ENCODE data around the gene HMGXB4. TPM values are rescaled to one million over a fixed set of nuclear protein-coding genes. Genes with fewer than 3 reads are reported as not detected.

HMGXB4 gene
- total and polyA plus RNA-seq, 2 of the 4 experiments (the other 2 are of a cell fraction), result 11.8 to 18.5 TPM

DNA sequence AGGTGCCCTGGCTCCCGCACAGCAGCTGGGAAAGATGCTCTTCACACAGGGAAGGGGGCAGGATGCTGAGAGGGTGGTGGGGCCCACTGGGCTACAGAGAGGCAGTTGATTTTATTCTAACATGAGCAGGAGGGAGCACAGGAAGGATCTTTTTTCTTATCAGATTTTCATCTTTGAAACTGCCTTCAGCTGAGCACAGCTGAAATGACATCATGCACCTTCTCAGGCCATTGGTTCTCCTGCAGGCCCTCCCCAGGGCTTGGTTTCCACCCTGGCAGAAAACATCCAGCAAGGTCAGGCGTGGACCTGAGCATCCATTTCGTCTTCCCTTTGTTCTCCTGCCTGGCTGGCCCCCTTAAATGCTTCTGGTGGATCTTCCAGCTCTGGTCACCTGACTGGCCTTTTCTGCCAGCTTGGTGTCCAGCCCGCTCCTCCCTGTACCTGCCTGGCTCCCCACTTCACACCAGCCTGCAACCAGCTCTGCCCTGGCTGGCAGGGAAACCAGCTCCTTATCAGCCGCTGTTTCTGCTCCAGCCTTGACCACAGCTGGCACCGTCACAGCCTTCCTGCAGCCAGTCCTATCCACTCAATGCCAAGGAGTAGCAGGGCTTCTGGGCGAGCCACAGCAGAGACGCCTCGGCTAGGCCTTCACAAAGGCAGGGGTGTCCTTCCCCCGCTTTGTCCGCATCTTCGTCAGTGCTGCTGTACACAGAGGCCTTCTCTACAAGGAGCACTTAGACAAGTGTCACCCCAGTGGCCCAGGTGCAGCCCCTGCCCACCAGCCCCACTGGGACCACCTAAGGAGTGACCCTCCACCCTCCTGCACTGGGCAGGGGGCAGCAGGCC lies 78.9 kb downstream of the HMGXB4 start:
- no peaks in the 10 kb centered on the region for H3K9me3 ChIP-seq (ENCODE audit: control insufficient read depth, insufficient read depth, low read length)
- H3K56ac ChIP-seq (ENCODE audit: extremely low read depth, insufficient read depth, low read length), result no peak overlapping the region
- no peak overlapping the region for H2AFZ ChIP-seq (replicated peaks; ENCODE audit: low read length, poor library complexity)
- H2BK120ac ChIP-seq (ENCODE audit: low read depth, low read length), result no peak overlapping the region
- H3K4me1 ChIP-seq (ENCODE audit: control insufficient read depth, insufficient read depth, low read length), result no peaks in the 10 kb centered on the region
- H3K4me3 ChIP-seq (ENCODE audit: insufficient read depth, low read depth, low read length), result no peak overlapping the region
- no peaks in the 10 kb centered on the region for H4K20me1 ChIP-seq (ENCODE audit: insufficient read depth, low read length)
- no peaks in the 10 kb centered on the region for H3K79me1 ChIP-seq (ENCODE audit: low read depth in 1 of 2, low read length in 2 of 2)
- H2BK20ac ChIP-seq (ENCODE audit: low read depth, low read length), result no peak overlapping the region
- no peak overlapping the region for H3K14ac ChIP-seq (replicated peaks; ENCODE audit: low read depth, low read length)
- no peak overlapping the region for H3K18ac ChIP-seq (ENCODE audit: low read depth, low read length)
- BruUV-seq (replicated peaks), result no TSS peak
- no peaks in the 10 kb centered on the region for H3K27me3 ChIP-seq (ENCODE audit: control insufficient read depth, insufficient read depth, low read length)
- DNase-seq (no peak), ATAC-seq (ENCODE audit: low read depth) (no peak)
- intact Hi-C loops (cut with micrococcal nuclease), result no loop called here
- H4K5ac ChIP-seq (ENCODE audit: low read depth, low read length), result no peak overlapping the region
- in situ Hi-C loops (cut with MboI; ENCODE audit: low sequenced_read_pairs), result no loop called here
- CTCF ChIA-PET, result no interaction called here
- H3K36me3 ChIP-seq (ENCODE audit: control insufficient read depth, insufficient read depth, low read length), result peaks cover 78% of the 10 kb centered on the region
- no peak overlapping the region for H4K91ac ChIP-seq (ENCODE audit: insufficient read depth, low read depth, low read length)
- POLR2A ChIA-PET (ENCODE audit: unreplicated experiment), result interaction anchor here (0.9 kb wide), 1 partner anchor 15 kb away, joined by 3 read pairs; no protein-coding TSS in a partner anchor
- dilution Hi-C loops (cut with HindIII; ENCODE audit: low sequenced_read_pairs, unreplicated experiment), result no loop called here
- no peak overlapping the region for H2AK5ac ChIP-seq (ENCODE audit: low read depth, low read length)
- WGBS, 2 experiments (ENCODE audit: extremely low coverage in 2 of 2, insufficient read length in 1 of 2), result 77% methylated on average over 4 of the region's 12 CpGs; no CpG with 5 or more reads in 1 of the 2 experiments
- no peak overlapping the region for H4K8ac ChIP-seq (ENCODE audit: low read depth in 2 of 2, low read length in 2 of 2)
- no peak overlapping the region for H2AK9ac ChIP-seq (replicated peaks; ENCODE audit: low read depth, low read length, poor library complexity)
- H2BK15ac ChIP-seq (ENCODE audit: low read depth, low read length), result no peak overlapping the region
- no peak overlapping the region for H3K27ac ChIP-seq (ENCODE audit: insufficient read depth, low read length)
- H3K9me1 ChIP-seq (ENCODE audit: insufficient read depth, low read length), result peaks cover 3% of the 10 kb centered on the region; the same call in 1 of the 2 replicates
- H2BK5ac ChIP-seq (ENCODE audit: low read depth, low read length, poor library complexity, severe bottlenecking), result no peak overlapping the region
- no peak overlapping the region for H3K4me2 ChIP-seq (ENCODE audit: low read depth, low read length)
- H3K9ac ChIP-seq (ENCODE audit: low read depth, low read length), result no peak overlapping the region
- H3K23ac ChIP-seq (ENCODE audit: low read depth, low read length), result no peak overlapping the region
- no peak overlapping the region for H3K4ac ChIP-seq (ENCODE audit: low read depth, low read length)
- TF ChIP-seq, protein P1, sequence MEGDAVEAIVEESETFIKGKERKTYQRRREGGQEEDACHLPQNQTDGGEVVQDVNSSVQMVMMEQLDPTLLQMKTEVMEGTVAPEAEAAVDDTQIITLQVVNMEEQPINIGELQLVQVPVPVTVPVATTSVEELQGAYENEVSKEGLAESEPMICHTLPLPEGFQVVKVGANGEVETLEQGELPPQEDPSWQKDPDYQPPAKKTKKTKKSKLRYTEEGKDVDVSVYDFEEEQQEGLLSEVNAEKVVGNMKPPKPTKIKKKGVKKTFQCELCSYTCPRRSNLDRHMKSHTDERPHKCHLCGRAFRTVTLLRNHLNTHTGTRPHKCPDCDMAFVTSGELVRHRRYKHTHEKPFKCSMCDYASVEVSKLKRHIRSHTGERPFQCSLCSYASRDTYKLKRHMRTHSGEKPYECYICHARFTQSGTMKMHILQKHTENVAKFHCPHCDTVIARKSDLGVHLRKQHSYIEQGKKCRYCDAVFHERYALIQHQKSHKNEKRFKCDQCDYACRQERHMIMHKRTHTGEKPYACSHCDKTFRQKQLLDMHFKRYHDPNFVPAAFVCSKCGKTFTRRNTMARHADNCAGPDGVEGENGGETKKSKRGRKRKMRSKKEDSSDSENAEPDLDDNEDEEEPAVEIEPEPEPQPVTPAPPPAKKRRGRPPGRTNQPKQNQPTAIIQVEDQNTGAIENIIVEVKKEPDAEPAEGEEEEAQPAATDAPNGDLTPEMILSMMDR (conservative IDR thresholded peaks at IDR 0.05; ENCODE audit: low read depth, low read length), result no peak
- TF ChIP-seq CHD1 (IDR thresholded peaks at IDR 0.05; ENCODE audit: low read depth, low read length) (no peak), RFX5 (IDR thresholded peaks at IDR 0.05; ENCODE audit: low read depth, low read length) (no peak), POLR2A (IDR thresholded peaks at IDR 0.05; ENCODE audit: low read depth, low read length) (no peak), MAZ (IDR thresholded peaks at IDR 0.05; ENCODE audit: borderline replicate concordance, low read depth, low read length) (no peak), ELK1 (IDR thresholded peaks at IDR 0.05; ENCODE audit: borderline replicate concordance, low read depth, low read length) (no peak), MXI1 (IDR thresholded peaks at IDR 0.05; ENCODE audit: borderline replicate concordance, low read depth, low read length) (no peak), BHLHE40 (IDR thresholded peaks at IDR 0.05; ENCODE audit: low read depth, low read length) (no peak), MAFK (IDR thresholded peaks at IDR 0.05; ENCODE audit: low read depth, low read length) (no peak), RCOR1 (IDR thresholded peaks at IDR 0.05; ENCODE audit: insufficient replicate concordance, low read length) (no peak), CEBPB (IDR thresholded peaks at IDR 0.05; ENCODE audit: low read depth, low read length) (no peak), FOS (IDR thresholded peaks at IDR 0.05; ENCODE audit: low read depth, low read length) (no peak), RAD21 (IDR thresholded peaks at IDR 0.05; ENCODE audit: low read length) (no peak), SMC3 (IDR thresholded peaks at IDR 0.05; ENCODE audit: low read depth, low read length) (no peak)
- TF ChIP-seq, protein P2, sequence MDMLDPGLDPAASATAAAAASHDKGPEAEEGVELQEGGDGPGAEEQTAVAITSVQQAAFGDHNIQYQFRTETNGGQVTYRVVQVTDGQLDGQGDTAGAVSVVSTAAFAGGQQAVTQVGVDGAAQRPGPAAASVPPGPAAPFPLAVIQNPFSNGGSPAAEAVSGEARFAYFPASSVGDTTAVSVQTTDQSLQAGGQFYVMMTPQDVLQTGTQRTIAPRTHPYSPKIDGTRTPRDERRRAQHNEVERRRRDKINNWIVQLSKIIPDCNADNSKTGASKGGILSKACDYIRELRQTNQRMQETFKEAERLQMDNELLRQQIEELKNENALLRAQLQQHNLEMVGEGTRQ (IDR thresholded peaks at IDR 0.05; ENCODE audit: low read depth, low read length), result no peak

Measured in IMR-90 (cell line).